Activated T-helper 17 cell treated with anti-CD3 and anti-CD28 coated beads, Interleukin-2, amount 50 U/mL, for 72 hours (primary cell): Measurements from ENCODE around the gene INPP5E. TPM values are rescaled to one million over a fixed set of nuclear protein-coding genes. Genes with fewer than 3 reads are reported as not detected.
"Not testable (repeated sequence)": the region's sequence is repeated elsewhere in the genome, so short reads cannot be mapped to it uniquely, and the experiment has no call there.

Experiments
- ATAC-seq: fragments of 150-1000 bp; cut with Tn5 transposase; replicated peaks from 2 replicates; pipeline ENCODE4 v1.10.0; 2021; ENCODE audit warnings: mild to moderate bottlenecking, moderate library complexity
- H3K27ac Mint-ChIP-seq: one replicate; pipeline ENCODE4 v1.8.0; 2022; ENCODE audit warnings: mixed read lengths
- H3K27me3 Mint-ChIP-seq: one replicate; pipeline ENCODE4 v1.8.0; 2022; ENCODE audit warnings: mixed read lengths
- H3K36me3 Mint-ChIP-seq: one replicate; pipeline ENCODE4 v1.8.0; 2022; ENCODE audit warnings: low read depth, mild to moderate bottlenecking, mixed read lengths
- H3K4me1 Mint-ChIP-seq: one replicate; pipeline ENCODE4 v1.8.0; 2022; ENCODE audit warnings: mixed read lengths
- H3K4me3 Mint-ChIP-seq: one replicate; pipeline ENCODE4 v1.8.0; 2022; ENCODE audit warnings: mild to moderate bottlenecking, mixed read lengths
- H3K9me3 Mint-ChIP-seq: one replicate; pipeline ENCODE4 v1.8.0; 2022; ENCODE audit warnings: mixed read lengths
- total RNA-seq, 2 donors: library from RNA; stranded (reverse); gene quantifications; one replicate each; pipeline ENCODE4 v1.2.3, GENCODE V29; 2022

Gene INPP5E
- total RNA-seq, 2 donors from 2014 or later = 14.2 to 18.2 TPM

DNA sequence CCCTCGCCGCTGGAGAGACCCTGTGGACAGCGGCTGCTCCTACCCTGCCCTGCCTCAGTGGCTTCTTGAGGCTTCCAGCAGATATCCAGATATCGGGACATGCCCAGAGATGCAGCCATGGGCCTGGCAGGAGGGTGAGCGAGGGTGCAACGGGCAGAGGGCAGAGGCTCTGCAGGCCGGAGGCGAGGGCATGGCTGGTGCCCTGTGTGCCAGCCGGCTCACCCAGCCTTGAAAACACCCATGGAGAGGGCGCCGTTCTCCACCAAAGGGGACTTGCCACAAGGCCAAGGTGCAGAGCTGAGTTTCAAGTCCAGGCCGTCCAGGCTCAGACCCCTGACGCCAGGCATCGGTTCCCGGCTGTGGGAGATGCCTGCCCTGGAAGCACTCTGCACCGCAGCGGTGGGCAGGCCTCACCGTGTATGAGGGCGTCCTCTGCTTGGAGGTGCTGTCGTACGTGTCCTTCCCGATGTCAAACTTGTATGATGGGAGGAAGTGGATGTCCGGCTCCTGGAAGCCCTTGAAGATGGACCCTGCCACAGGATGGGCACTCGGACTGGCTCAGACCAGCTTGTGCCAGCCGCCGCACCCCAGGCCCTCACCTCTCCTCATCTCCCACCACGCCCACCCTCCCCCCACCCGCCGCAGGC is 8.9 kb downstream of the INPP5E start:
- ATAC-seq = no peak

DNA sequence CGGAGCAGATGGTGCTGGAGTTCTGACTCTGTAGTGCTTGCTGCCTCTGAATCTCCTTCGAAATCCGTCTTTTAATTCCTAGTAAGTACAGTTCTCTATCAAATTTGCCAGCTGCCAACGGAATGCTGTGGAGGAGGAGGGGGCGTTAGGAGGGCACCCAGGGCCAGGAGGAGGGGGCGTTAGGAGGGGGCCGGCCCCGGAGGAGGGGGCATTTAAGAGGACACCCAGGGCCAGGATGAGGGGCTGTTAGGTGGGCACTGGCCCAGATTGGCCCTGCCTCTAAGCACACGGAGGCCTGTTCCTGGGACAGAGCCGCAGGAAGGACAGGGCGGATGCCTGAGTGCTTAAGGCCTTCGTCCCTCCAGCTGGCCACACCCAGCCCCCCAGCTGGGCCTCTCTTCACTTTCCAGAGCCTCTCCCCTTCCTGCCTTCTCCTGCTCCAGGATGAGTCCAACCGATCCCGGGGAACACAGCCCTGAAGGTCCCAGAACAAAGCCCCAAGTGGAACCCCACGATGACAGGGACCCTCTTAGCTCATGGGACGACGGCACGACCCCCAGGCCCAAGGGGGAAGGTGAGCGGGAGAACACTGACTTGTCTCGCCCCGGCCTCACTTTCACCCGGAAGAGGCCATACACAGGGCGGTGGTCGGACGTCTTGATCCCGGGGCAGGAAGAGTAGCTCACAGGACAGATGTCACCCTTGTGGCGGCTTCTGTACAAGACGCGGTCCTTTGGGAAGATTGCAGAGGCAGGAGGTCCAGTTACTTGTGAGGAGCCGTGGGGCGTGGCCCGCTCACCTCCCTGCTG is 9.8 kb downstream of the INPP5E start:
- ATAC-seq = no peak
- Mint-ChIP-seq H3K9me3 (no peaks in the 10 kb centered on the region), H3K4me1 (no peaks in the 10 kb centered on the region), H3K27ac (no peak overlapping the region), H3K36me3 (peaks cover 30% of the 10 kb centered on the region), H3K4me3 (no peak overlapping the region), H3K27me3 (no peaks in the 10 kb centered on the region)

More for the DNA sequence above, 8.9 kb downstream of the INPP5E start:
- no peak overlapping the region for H3K27ac Mint-ChIP-seq
- no peak overlapping the region for H3K4me3 Mint-ChIP-seq
- no peaks in the 10 kb centered on the region for H3K4me1 Mint-ChIP-seq
- no peaks in the 10 kb centered on the region for H3K9me3 Mint-ChIP-seq
- H3K27me3 Mint-ChIP-seq = no peaks in the 10 kb centered on the region
- H3K36me3 Mint-ChIP-seq = peaks cover 22% of the 10 kb centered on the region

DNA sequence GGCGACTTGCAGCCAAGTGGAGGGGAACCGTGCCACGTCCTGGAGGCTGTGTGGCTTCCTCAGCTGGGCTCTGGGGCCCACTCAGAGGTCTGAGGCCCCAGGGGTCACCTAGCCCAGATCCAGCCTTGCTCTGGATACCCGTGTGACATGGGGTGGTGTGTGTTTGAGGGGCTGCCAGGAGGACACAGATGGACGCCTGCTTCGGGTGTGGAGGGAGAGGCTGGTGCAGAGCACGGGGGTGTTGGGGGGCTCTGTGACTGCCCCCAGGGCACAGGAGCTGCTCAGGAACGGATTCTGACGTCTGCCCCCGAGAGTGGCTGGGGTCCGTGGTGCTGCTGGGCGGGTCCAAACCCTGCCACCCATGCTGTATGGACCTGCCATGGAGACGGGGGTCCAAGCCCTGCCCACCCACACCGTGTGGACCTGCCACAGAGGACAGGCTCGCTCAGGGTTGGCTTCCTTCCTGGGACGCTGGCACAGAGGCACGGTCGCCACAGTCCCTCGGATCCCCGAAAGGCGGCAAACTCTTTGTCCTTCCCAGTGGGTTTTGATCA is 10.5 kb downstream of the INPP5E start:
- no peak overlapping the region for H3K4me3 Mint-ChIP-seq
- ATAC-seq = no peak
- H3K36me3 Mint-ChIP-seq = peaks cover 37% of the 10 kb centered on the region
- H3K27ac Mint-ChIP-seq = no peak overlapping the region
- H3K9me3 Mint-ChIP-seq = no peaks in the 10 kb centered on the region
- H3K4me1 Mint-ChIP-seq = no peaks in the 10 kb centered on the region
- no peaks in the 10 kb centered on the region for H3K27me3 Mint-ChIP-seq

DNA sequence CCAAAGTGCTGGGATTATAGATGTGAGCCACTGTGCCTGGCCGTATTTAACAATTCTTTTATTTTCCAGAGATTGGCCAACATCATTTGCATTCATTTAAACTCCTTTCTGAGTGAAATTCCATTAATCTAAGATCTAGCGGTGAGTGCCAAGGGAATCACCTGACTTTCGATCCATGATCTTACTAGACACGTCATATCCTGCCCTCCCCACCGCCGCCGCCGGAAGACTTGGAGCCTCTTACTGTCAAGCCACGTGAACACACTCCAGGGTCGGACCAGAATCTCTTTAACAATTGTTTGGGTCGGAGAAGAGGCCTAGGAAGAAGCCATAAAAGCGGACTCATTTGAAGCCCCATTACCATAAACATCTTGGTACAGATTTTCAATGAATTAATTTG is 12.9 kb downstream of the INPP5E start:
- Mint-ChIP-seq H3K4me1 (no peaks in the 10 kb centered on the region), H3K36me3 (peaks cover 61% of the 10 kb centered on the region), H3K27ac (no peak overlapping the region), H3K4me3 (no peak overlapping the region), H3K27me3 (no peaks in the 10 kb centered on the region), H3K9me3 (no peaks in the 10 kb centered on the region)
- ATAC-seq = no peak

DNA sequence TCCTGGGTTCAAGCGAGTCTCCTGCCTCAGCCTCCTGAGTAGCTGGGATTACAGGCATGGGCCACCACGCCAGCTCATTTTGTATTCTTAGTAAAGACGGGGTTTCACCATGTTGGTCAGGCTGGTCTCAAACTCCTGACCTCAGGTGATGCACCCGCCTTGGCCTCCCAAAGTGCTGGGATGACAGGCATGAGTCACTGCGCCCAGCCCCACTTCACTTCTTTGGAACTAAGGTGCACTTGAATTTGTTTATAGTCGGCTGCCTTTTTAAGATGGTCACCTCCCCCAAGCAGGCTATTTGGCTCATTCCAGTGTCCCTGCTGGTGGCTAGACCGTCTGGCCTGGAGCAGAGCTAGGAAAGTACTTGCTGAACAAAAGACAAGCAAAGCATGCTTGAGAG is 14.3 kb downstream of the INPP5E start:
- not testable (repeated sequence) for H3K4me3 Mint-ChIP-seq, H3K4me1 Mint-ChIP-seq, H3K27me3 Mint-ChIP-seq, H3K9me3 Mint-ChIP-seq
- Mint-ChIP-seq H3K27ac (peak overlapping the region; percentile 81), H3K36me3 (peaks cover 75% of the 10 kb centered on the region)
- ATAC-seq = peak; percentile 59

DNA sequence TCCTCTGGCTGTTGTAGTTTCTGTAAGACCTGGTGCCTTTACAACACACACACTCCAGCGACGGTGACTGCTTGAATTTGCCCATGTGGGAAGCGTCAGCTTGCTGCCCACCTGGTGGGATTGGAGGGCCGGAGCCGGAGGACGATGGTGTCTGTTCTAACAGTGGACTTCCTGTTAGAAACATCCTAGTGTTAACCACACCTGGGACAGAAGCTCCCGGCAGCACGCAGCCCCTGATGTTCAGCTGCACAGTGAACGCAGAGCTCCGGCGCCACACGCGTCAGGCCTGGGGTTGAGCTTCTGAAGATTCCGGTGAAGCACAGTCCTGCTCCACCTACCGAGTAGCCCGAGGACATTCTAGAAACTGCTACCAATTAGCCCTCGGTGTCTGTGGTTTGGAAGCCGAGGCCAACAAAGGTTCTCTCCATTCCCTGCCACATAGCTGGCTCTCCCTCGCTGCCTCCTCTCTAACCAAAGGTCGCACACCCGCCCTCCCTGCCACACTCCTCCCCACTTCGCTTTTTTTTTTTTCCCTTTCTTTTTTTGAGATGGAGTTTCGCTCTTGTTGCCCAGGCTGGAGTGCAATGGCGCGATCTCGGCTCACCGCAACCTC is 14.8 kb downstream of the INPP5E start:
- no peaks in the 10 kb centered on the region for H3K9me3 Mint-ChIP-seq
- peak overlapping the region; percentile 81 for H3K27ac Mint-ChIP-seq
- no peak overlapping the region for H3K4me3 Mint-ChIP-seq
- peaks cover 80% of the 10 kb centered on the region for H3K36me3 Mint-ChIP-seq
- no peaks in the 10 kb centered on the region for H3K27me3 Mint-ChIP-seq
- peak; percentile 23 for ATAC-seq
- no peaks in the 10 kb centered on the region for H3K4me1 Mint-ChIP-seq

DNA sequence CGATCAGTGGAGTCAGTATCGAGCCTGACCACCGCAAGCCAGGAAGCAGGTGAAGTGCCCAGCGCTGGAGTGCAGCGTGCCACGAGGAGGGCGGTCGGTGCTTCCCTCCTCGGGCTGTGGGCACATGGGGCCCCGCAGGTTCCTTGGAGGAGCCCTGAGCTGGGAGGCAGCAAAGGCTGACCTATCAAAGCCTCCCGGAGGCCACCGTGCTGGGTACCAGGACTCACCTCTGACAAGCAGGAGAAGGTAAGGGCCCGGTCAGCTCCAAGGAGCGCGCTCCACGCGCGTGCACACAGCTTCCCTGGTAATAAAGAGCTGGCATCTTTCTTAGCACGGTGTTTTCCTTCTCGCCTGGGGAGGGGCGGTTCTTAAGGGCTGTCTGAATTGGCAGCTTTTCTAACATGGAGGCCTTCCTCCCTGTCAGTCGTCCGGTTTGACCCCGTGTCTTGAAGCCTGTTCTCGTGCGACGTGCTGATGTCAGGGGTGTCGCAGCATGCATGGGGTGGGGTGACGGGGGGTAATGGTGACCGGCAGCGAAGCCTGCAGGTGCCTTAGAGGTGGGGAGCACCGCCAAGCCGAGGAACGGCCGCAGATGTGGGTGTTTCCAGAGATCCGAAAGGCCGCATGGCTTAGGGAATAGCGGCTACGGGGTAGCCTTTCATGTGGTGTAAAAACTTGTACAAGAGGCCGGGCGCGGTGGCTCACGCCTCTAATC is 16.1 kb downstream of the INPP5E start:
- Mint-ChIP-seq H3K36me3 (peaks cover 87% of the 10 kb centered on the region), H3K9me3 (no peaks in the 10 kb centered on the region), H3K4me3 (no peak overlapping the region), H3K27ac (no peak overlapping the region), H3K4me1 (no peaks in the 10 kb centered on the region), H3K27me3 (no peaks in the 10 kb centered on the region)
- ATAC-seq = no peak

DNA sequence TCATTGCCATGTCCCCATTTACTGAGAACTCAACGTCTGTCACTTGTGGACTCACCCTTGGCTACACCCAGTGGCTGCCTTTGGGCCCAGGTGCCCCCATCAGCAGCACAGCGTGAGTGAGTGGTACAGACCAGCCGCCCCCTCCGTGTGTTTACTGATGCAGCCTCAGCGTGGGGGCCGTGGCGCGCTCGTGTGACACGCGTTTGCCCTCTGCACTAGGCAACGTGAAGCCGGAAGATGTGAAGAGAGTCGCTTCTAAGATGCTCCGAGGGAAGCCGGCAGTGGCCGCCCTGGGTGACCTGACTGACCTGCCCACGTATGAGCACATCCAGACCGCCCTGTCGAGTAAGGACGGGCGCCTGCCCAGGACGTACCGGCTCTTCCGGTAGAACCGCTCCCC is 16.8 kb downstream of the INPP5E start:
- Mint-ChIP-seq H3K27ac (no peak overlapping the region), H3K9me3 (no peaks in the 10 kb centered on the region), H3K36me3 (peaks cover 94% of the 10 kb centered on the region), H3K4me3 (no peak overlapping the region), H3K4me1 (no peaks in the 10 kb centered on the region), H3K27me3 (no peaks in the 10 kb centered on the region)
- ATAC-seq = no peak

DNA sequence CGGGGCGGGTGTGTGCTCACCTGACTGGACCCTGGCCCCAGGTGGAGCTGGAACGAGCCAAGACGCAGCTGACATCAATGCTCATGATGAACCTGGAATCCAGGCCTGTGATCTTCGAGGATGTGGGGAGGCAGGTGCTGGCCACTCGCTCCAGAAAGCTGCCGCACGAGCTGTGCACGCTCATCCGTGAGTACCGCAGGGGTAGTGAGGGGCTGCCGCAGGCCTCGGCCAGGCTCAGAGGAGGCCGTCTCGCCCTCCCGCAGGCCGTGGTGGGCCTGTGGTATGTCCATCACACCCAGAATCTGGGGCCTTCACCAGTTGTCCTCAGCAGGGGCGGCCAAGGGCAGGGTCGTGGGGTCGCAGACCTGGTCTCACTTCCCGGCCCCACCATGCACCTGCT is 17.9 kb downstream of the INPP5E start:
- no peak overlapping the region for H3K4me3 Mint-ChIP-seq
- no peak for ATAC-seq
- no peaks in the 10 kb centered on the region for H3K27me3 Mint-ChIP-seq
- H3K27ac Mint-ChIP-seq = no peak overlapping the region
- no peaks in the 10 kb centered on the region for H3K4me1 Mint-ChIP-seq
- H3K36me3 Mint-ChIP-seq = peaks cover 100% of the 10 kb centered on the region
- no peaks in the 10 kb centered on the region for H3K9me3 Mint-ChIP-seq

DNA sequence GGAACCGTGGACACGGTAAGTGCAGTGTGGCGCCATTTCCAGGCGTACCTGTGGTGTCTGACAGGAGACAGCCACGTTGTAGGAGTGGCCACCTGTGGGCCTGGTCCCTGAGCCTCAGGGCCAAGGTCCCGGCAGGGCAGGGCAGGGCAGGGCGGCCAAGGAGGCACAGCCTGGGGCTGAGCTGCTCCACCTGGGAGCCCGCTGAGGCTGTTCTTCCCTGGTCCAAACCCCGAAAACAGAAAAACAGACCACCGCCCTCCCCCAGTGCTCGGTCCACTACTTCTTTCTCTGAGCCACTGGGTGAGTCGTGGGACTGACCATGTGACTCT is 20.6 kb downstream of the INPP5E start:
- ATAC-seq = no peak
- H3K27ac Mint-ChIP-seq = no peak overlapping the region
- no peaks in the 10 kb centered on the region for H3K9me3 Mint-ChIP-seq
- H3K4me1 Mint-ChIP-seq = no peaks in the 10 kb centered on the region
- peaks cover 98% of the 10 kb centered on the region for H3K36me3 Mint-ChIP-seq
- no peaks in the 10 kb centered on the region for H3K27me3 Mint-ChIP-seq
- H3K4me3 Mint-ChIP-seq = no peak overlapping the region

DNA sequence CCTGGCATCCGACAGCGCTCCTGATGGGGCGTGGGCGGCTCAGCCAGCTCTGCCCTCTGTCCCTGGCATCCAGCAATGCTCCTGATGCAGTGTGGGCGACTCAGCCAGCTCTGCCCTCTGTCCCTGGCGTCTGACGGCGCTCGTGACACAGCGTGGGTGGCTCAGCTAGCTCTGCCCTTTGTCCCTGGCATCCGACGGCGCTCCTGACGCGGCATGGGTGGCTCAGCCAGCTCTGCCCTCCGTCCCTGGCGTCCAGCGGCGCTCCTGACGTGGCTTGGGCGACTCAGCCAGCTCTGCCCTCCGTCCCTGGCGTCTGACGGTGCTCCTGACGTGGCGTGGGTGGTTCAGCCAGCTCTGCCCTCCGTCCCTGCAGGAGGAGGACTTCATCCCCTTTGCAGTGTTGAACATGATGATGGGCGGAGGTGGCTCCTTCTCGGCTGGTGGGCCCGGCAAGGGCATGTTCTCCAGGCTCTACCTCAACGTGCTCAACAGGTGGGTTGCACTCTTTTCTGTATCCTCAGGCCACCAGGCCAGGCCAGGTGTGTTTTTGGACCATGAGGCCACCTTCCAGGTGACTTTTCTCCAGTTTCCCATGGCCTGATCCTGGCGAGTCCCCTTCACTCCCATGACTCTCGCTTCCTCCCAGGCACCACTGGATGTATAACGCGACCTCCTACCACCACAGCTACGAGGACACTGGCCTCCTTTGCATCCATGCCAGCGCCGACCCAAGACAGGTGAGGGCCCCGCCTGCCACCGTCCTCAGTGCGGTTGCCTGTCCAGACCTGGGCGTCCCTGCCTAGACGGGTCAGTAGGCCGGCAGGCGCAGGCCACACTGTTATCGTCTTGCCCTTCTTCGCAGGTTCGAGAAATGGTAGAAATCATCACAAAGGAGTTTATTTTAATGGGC is 21.2 kb downstream of the INPP5E start:
- Mint-ChIP-seq H3K4me1 (peaks cover 6% of the 10 kb centered on the region), H3K9me3 (no peaks in the 10 kb centered on the region), H3K27ac (no peak overlapping the region), H3K36me3 (peaks cover 98% of the 10 kb centered on the region), H3K4me3 (no peak overlapping the region), H3K27me3 (no peaks in the 10 kb centered on the region)
- no peak for ATAC-seq

DNA sequence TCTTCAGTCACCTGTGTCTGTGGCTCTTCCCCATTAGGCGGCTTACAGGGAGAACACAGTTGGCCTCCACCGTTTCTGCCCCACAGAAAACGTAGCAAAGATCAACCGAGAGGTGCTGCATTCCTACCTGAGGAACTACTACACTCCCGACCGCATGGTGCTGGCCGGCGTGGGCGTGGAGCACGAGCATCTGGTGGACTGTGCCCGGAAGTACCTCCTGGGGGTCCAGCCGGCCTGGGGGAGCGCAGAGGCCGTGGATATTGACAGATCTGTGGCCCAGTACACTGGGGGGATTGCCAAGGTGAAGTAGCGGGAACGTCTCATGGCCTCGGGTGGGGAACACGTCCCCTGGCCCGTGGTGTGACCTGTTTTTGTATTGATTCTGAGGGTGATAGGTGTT is 22.7 kb downstream of the INPP5E start:
- no peaks in the 10 kb centered on the region for H3K27me3 Mint-ChIP-seq
- H3K27ac Mint-ChIP-seq = no peak overlapping the region
- H3K9me3 Mint-ChIP-seq = no peaks in the 10 kb centered on the region
- no peak for ATAC-seq
- peaks cover 98% of the 10 kb centered on the region for H3K36me3 Mint-ChIP-seq
- peaks cover 6% of the 10 kb centered on the region for H3K4me1 Mint-ChIP-seq
- H3K4me3 Mint-ChIP-seq = no peak overlapping the region

DNA sequence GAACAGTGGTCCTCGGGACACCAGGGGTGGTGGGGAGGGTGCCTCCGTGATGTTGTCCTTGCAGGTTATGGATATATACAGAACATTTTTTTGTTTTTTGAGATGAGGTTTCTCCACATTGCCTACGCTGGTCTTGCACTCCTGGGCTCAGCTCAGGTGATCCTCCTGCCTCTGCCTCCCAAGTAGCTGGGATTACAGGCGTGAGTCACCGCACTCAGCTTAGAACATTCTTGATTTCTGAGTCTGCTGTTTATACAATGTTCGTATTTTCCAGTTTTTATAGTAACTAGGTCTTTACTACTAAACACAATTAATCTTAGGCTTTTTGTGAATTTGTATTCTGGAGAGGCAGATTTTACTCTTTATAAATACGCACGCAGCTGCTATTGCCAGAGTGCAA is 23.2 kb downstream of the INPP5E start:
- no peak overlapping the region for H3K4me3 Mint-ChIP-seq
- H3K4me1 Mint-ChIP-seq = peaks cover 8% of the 10 kb centered on the region
- H3K27ac Mint-ChIP-seq = no peak overlapping the region
- ATAC-seq = no peak
- no peaks in the 10 kb centered on the region for H3K27me3 Mint-ChIP-seq
- peaks cover 98% of the 10 kb centered on the region for H3K36me3 Mint-ChIP-seq
- no peaks in the 10 kb centered on the region for H3K9me3 Mint-ChIP-seq

DNA sequence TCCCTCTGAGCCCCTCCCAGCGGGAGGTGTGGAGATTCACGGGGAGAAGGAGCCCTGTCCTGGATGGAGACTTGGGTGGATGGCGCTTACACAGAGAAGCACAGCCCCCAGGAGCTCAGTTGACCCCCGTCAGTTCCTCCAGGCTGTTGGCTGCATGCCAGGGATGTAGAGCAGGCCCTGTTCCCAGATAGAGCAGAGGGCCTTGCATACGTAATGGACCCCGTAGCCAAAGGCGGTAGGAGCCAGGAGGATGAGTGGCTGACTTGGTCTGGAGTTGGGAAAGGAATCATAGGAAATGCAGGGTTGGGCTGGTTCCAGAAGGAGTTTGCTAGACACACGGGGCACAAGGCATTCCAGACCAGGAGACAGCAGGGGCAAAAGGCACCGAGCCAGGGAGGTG is 26.7 kb downstream of the INPP5E start:
- no peaks in the 10 kb centered on the region for H3K9me3 Mint-ChIP-seq
- peaks cover 95% of the 10 kb centered on the region for H3K36me3 Mint-ChIP-seq
- H3K4me1 Mint-ChIP-seq = peaks cover 22% of the 10 kb centered on the region
- H3K27ac Mint-ChIP-seq = no peak overlapping the region
- no peaks in the 10 kb centered on the region for H3K27me3 Mint-ChIP-seq
- ATAC-seq = no peak
- H3K4me3 Mint-ChIP-seq = no peak overlapping the region
